CD4-positive, alpha-beta T cell (primary cell): Measurements from ENCODE around the gene OPTC. TPM values are rescaled to one million over a fixed set of nuclear protein-coding genes. Genes with fewer than 3 reads are reported as not detected.

Source experiments
- ATAC-seq: fragments of 200-7000 bp; cut with Tn5 transposase; one replicate; pipeline ENCODE4 v1.10.0; 2022; ENCODE audit warnings: mild to moderate bottlenecking; ENCODE audit not compliant: poor library complexity
- CTCF ChIA-PET: fragments of 350-600 bp; sonication (Branson Sonifier 250); formaldehyde crosslinking; loops from one replicate; lab custom pipeline; 2021; ENCODE audit warnings: antibody characterized with exemption, inconsistent platforms; lab: Charles Lee
- POLR2A ChIA-PET: fragments of 350-600 bp; sonication (Branson Sonifier 250); formaldehyde crosslinking; loops from one replicate; lab custom pipeline; 2021; ENCODE audit warnings: antibody characterized with exemption, inconsistent platforms; lab: Charles Lee
- DNase-seq, 14 experiments: peaks; one replicate each; pipeline ENCODE4 v3.0.0-alpha.2; 2013 to 2020; ENCODE audit warnings: mixed read lengths in 2 of 14
- H3K27ac ChIP-seq, 2 donors: one replicate each; pipeline versions ENCODE4 v1.5.1 to v1.7.0; 2013; ENCODE audit warnings: low read length in 2 of 2, low read depth in 1 of 2, mild to moderate bottlenecking in 1 of 2
- H3K27me3 ChIP-seq, 2 experiments: 1 replicate in 1 of 2; 2 replicates in 1 of 2; pipeline versions ENCODE4 v1.6.1 to v1.7.0; 2013; ENCODE audit warnings: low read length in 2 of 2, control low read depth in 1 of 2, mild to moderate bottlenecking in 1 of 2, moderate library complexity in 1 of 2; ENCODE audit not compliant: insufficient read depth in 2 of 2, control insufficient read depth in 1 of 2
- H3K36me3 ChIP-seq: one replicate; pipeline ENCODE4 v1.6.1; 2013; ENCODE audit warnings: low read length, control low read depth; ENCODE audit not compliant: insufficient read depth
- H3K4me1 ChIP-seq: one replicate; pipeline ENCODE4 v1.6.1; 2013; ENCODE audit warnings: low read length, control low read depth; ENCODE audit not compliant: insufficient read depth
- H3K4me3 ChIP-seq: one replicate; pipeline ENCODE4 v1.5.1; 2013; ENCODE audit warnings: mild to moderate bottlenecking, low read length, moderate library complexity
- H3K9me3 ChIP-seq, 2 experiments: 1 replicate in 1 of 2; 2 replicates in 1 of 2; pipeline versions ENCODE4 v1.6.1 to v1.7.0; 2013; ENCODE audit warnings: low read length in 2 of 2, mild to moderate bottlenecking in 2 of 2, control low read depth in 1 of 2, moderate library complexity in 1 of 2; ENCODE audit not compliant: control insufficient read depth in 1 of 2, insufficient read depth in 1 of 2
- H3K27ac Mint-ChIP-seq: one replicate; pipeline ENCODE4 v1.8.0; 2020; ENCODE audit warnings: mixed read lengths
- H3K27me3 Mint-ChIP-seq: one replicate; pipeline ENCODE4 v1.8.0; 2021; ENCODE audit warnings: mixed read lengths
- H3K36me3 Mint-ChIP-seq: one replicate; pipeline ENCODE4 v1.8.0; 2021; ENCODE audit warnings: low read depth, mixed read lengths
- H3K4me1 Mint-ChIP-seq: one replicate; pipeline ENCODE4 v1.8.0; 2021; ENCODE audit warnings: low read depth, mixed read lengths
- H3K4me3 Mint-ChIP-seq: one replicate; pipeline ENCODE4 v1.8.0; 2020; ENCODE audit warnings: mild to moderate bottlenecking, mixed read lengths
- H3K9me3 Mint-ChIP-seq: one replicate; pipeline ENCODE4 v1.8.0; 2020; ENCODE audit warnings: mixed read lengths
- intact Hi-C, 2 experiments: fragments of 100-400 bp; cut with DNase I in 1 of 2; cut with micrococcal nuclease in 1 of 2; formaldehyde crosslinking; loops; one replicate each; pipeline versions ENCODE4 v1.15.1 to v1.9.0; 2023 to 2025; cut with DNase I, micrococcal nuclease
- total RNA-seq, 174 experiments: library from RNA in 2 of 174; stranded (reverse) in 2 of 174; gene quantifications; one replicate each; pipeline ENCODE4 v1.2.3 and lab custom pipeline; 2021 to 2026
- TF ChIP-seq, protein P1 (sequence below): fragments of 200-600 bp; IDR thresholded peaks from one replicate; pipeline ENCODE4 v1.8.0; 2022; ENCODE audit warnings: antibody characterized with exemption, mild to moderate bottlenecking

Gene OPTC
- total RNA-seq, 2 experiments from 2014 or later = not detected

DNA sequence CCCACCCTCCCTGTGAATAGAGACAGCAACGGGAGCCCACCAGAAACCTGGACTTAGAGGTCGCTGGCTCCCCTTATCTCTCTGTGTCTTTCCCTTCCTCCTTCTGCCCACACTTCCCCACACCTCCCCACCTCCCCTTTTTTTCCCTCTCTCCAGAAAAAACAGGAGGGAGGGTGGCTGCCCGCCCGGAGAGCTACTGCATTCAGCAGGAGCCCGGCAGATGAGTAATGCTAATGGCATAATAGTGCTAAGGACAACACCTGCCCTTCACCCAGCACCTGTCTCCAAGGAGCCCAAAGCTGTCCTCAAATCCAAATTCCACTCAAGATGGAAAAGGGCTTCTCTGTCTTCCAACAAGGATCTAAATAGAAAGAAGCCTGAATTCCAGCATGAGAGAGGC lies 29.7 kb upstream of the OPTC start:
- H3K4me1 ChIP-seq = no peaks in the 10 kb centered on the region
- H3K9me3 ChIP-seq = no peaks in the 10 kb centered on the region
- H3K36me3 ChIP-seq = no peaks in the 10 kb centered on the region
- Mint-ChIP-seq H3K27ac (no peak overlapping the region), H3K36me3 (no peaks in the 10 kb centered on the region), H3K4me3 (no peak overlapping the region), H3K27me3 (peaks cover 41% of the 10 kb centered on the region), H3K4me1 (no peaks in the 10 kb centered on the region), H3K9me3 (no peaks in the 10 kb centered on the region)
- intact Hi-C loops = no loop called here
- no peak overlapping the region for H3K4me3 ChIP-seq
- DNase-seq = no peak
- no peak overlapping the region for H3K27ac ChIP-seq
- peaks cover 4 to 5% of the 10 kb centered on the region in 2 experiments for H3K27me3 ChIP-seq
- no peak for ATAC-seq
- TF ChIP-seq, protein P1, sequence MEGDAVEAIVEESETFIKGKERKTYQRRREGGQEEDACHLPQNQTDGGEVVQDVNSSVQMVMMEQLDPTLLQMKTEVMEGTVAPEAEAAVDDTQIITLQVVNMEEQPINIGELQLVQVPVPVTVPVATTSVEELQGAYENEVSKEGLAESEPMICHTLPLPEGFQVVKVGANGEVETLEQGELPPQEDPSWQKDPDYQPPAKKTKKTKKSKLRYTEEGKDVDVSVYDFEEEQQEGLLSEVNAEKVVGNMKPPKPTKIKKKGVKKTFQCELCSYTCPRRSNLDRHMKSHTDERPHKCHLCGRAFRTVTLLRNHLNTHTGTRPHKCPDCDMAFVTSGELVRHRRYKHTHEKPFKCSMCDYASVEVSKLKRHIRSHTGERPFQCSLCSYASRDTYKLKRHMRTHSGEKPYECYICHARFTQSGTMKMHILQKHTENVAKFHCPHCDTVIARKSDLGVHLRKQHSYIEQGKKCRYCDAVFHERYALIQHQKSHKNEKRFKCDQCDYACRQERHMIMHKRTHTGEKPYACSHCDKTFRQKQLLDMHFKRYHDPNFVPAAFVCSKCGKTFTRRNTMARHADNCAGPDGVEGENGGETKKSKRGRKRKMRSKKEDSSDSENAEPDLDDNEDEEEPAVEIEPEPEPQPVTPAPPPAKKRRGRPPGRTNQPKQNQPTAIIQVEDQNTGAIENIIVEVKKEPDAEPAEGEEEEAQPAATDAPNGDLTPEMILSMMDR = no peak
- ChIA-PET POLR2A (no interaction called here), CTCF (no interaction called here)

DNA sequence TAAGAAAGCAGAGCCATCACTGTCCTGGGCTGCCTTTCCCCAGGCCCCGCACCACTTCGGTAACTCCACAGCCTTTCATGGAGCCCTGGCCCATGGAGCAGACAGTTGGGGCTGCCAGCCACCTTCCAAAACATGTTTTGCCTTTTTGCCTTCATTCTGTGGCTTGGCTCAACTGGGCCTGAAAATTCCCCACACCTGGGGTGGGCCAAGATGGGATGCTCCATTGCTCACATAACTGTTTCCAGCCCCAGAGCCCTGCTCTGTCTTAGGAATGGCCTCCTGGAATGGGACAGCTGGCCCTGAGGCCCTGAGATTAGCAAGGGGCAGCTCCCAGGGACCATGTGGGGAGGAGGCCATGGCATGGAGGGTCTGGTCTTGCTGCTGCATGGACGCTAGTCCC lies 29.2 kb upstream of the OPTC start:
- H3K27ac Mint-ChIP-seq = no peak overlapping the region
- H3K9me3 Mint-ChIP-seq = no peaks in the 10 kb centered on the region
- DNase-seq (no peak), ATAC-seq (no peak)
- no peak overlapping the region for H3K4me3 Mint-ChIP-seq
- intact Hi-C loops = no loop called here
- no peaks in the 10 kb centered on the region for H3K4me1 ChIP-seq
- peaks cover 4 to 6% of the 10 kb centered on the region in 2 experiments for H3K27me3 ChIP-seq
- H3K27ac ChIP-seq = no peak overlapping the region
- H3K27me3 Mint-ChIP-seq = peaks cover 41% of the 10 kb centered on the region
- H3K4me1 Mint-ChIP-seq = no peaks in the 10 kb centered on the region
- TF ChIP-seq, protein P1 = no peak
- no peaks in the 10 kb centered on the region for H3K36me3 Mint-ChIP-seq
- POLR2A ChIA-PET = no interaction called here
- CTCF ChIA-PET = no interaction called here
- no peaks in the 10 kb centered on the region for H3K9me3 ChIP-seq
- H3K36me3 ChIP-seq = no peaks in the 10 kb centered on the region
- H3K4me3 ChIP-seq = no peak overlapping the region

DNA sequence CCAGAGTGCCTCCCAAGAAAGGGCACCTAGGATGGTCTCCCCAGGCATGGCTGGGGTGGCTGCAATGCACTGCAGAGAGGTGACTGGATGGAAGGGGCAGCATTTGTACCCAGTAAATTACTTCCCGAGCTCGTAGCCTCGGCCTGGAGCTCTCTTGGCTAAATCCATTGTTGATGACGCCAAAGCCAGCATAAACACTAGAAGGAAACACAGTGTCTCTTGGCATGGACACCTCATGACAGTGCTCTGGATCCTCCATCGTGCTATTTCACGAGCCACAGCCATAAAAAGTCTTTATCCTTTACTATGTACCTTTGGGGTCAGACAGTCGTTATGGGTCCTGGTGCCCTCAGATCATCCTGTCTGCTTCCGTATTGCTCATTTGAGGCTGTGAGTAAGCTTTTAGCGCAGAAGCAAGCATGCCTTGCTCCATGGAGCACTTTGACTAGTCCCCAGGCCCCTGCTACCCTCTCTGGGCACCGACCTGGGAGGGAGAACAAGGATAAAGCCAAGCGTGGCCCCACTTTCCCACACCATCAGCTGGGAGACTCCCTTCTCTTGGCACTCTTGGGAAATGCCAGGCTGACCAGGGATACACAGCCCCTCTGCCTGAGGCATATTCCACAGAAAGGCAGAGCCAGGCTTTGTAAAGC lies 28.7 kb upstream of the OPTC start:
- H3K36me3 Mint-ChIP-seq = no peaks in the 10 kb centered on the region
- no peak overlapping the region for H3K27ac Mint-ChIP-seq
- ATAC-seq (no peak), DNase-seq (no peak)
- no peak overlapping the region for H3K4me3 Mint-ChIP-seq
- Histone ChIP-seq H3K36me3 (no peaks in the 10 kb centered on the region), H3K4me3 (no peak overlapping the region), H3K27ac (no peak overlapping the region), H3K27me3 (peaks cover 4 to 8% of the 10 kb centered on the region in 2 experiments), H3K9me3 (no peaks in the 10 kb centered on the region), H3K4me1 (no peaks in the 10 kb centered on the region)
- intact Hi-C loops = no loop called here
- H3K4me1 Mint-ChIP-seq = no peaks in the 10 kb centered on the region
- ChIA-PET CTCF (no interaction called here), POLR2A (no interaction called here)
- no peaks in the 10 kb centered on the region for H3K9me3 Mint-ChIP-seq
- peaks cover 41% of the 10 kb centered on the region for H3K27me3 Mint-ChIP-seq
- TF ChIP-seq, protein P1 = no peak
